Neuron (in vitro differentiated cells): Measurements from ENCODE around the gene RNF222.
A peak's percentile ranks its signal among the peaks of the same experiment; 100 is the strongest.

Experiments
- H2AFZ ChIP-seq: one replicate; pipeline ENCODE4 v1.6.1; 2013; ENCODE audit warnings: low read depth, mild to moderate bottlenecking, inconsistent platforms, low read length, moderate library complexity
- H3K27me3 ChIP-seq: one replicate; pipeline ENCODE4 v1.6.1; 2013; ENCODE audit warnings: low read length; ENCODE audit not compliant: insufficient read depth
- H3K36me3 ChIP-seq: one replicate; pipeline ENCODE4 v1.6.1; 2013; ENCODE audit warnings: low read length; ENCODE audit not compliant: insufficient read depth
- H3K4me1 ChIP-seq: one replicate; pipeline ENCODE4 v1.6.1; 2013; ENCODE audit warnings: low read length; ENCODE audit not compliant: insufficient read depth
- H3K4me3 ChIP-seq: 2 replicates; pipeline ENCODE4 v1.5.1; 2013; ENCODE audit warnings: mild to moderate bottlenecking, low read length, moderate library complexity
- H3K9me3 ChIP-seq: one replicate; pipeline ENCODE4 v1.6.1; 2013; ENCODE audit warnings: low read length

Gene RNF222

GRCh38 chr17:8397636-8398035 lies at the start of gene RNF222:
Gene RNF222, minus strand, starts transcription at chr17:8397827. Its CDS starts 4,366 bp downstream, at chr17:8393461.
- H3K36me3 ChIP-seq = no peaks in the 10 kb centered on the region
- no peak within 1 kb of the TSS for H3K4me3 ChIP-seq
- no peaks in the 10 kb centered on the region for H3K4me1 ChIP-seq
- H3K9me3 ChIP-seq = no peaks in the 10 kb centered on the region
- H2AFZ ChIP-seq = no peak within 1 kb of the TSS
- peaks cover 10% of the 10 kb centered on the region for H3K27me3 ChIP-seq

GRCh38 chr17:8445536-8445935 lies 47.9 kb upstream of the RNF222 start:
- Histone ChIP-seq H3K9me3 (no peaks in the 10 kb centered on the region), H3K4me3 (no peak overlapping the region), H3K36me3 (peaks cover 27% of the 10 kb centered on the region), H3K4me1 (peaks cover 15% of the 10 kb centered on the region), H2AFZ (no peak overlapping the region), H3K27me3 (no peaks in the 10 kb centered on the region)

- peaks cover 15% of the 10 kb centered on the region for H3K4me1 ChIP-seq
Observed at GRCh38 chr17:8444494-8444893, 46.9 kb upstream of the RNF222 start.

GRCh38 chr17:8443756-8444155 lies 46.1 kb upstream of the RNF222 start:
- H3K4me1 ChIP-seq = peaks cover 15% of the 10 kb centered on the region
- no peaks in the 10 kb centered on the region for H3K27me3 ChIP-seq
- H3K4me3 ChIP-seq = no peak overlapping the region
- H3K9me3 ChIP-seq = no peaks in the 10 kb centered on the region
- no peak overlapping the region for H2AFZ ChIP-seq
- H3K36me3 ChIP-seq = peaks cover 18% of the 10 kb centered on the region

More at GRCh38 chr17:8444494-8444893, 46.9 kb upstream of the RNF222 start:
- Histone ChIP-seq H3K36me3 (peaks cover 24% of the 10 kb centered on the region), H3K27me3 (no peaks in the 10 kb centered on the region), H3K9me3 (no peaks in the 10 kb centered on the region), H2AFZ (no peak overlapping the region), H3K4me3 (no peak overlapping the region)

GRCh38 chr17:8442310-8442709 lies 44.7 kb upstream of the RNF222 start:
- Histone ChIP-seq H3K4me3 (no peak overlapping the region), H3K27me3 (no peaks in the 10 kb centered on the region), H3K9me3 (no peaks in the 10 kb centered on the region), H3K36me3 (peaks cover 12% of the 10 kb centered on the region), H2AFZ (no peak overlapping the region), H3K4me1 (peaks cover 20% of the 10 kb centered on the region)

- Histone ChIP-seq H3K9me3 (no peaks in the 10 kb centered on the region), H3K4me3 (no peak overlapping the region), H3K4me1 (peaks cover 20% of the 10 kb centered on the region), H3K27me3 (no peaks in the 10 kb centered on the region), H3K36me3 (peaks cover 9% of the 10 kb centered on the region), H2AFZ (no peak overlapping the region)
Observed at GRCh38 chr17:8441690-8442089, 44.1 kb upstream of the RNF222 start.

- Histone ChIP-seq H3K36me3 (peaks cover 3% of the 10 kb centered on the region), H3K4me3 (no peak overlapping the region), H3K27me3 (no peaks in the 10 kb centered on the region), H3K9me3 (no peaks in the 10 kb centered on the region), H2AFZ (no peak overlapping the region), H3K4me1 (peaks cover 24% of the 10 kb centered on the region)
Observed at GRCh38 chr17:8439681-8440080, 42.1 kb upstream of the RNF222 start.

- Histone ChIP-seq H3K4me3 (no peak overlapping the region), H2AFZ (no peak overlapping the region), H3K27me3 (no peaks in the 10 kb centered on the region), H3K9me3 (no peaks in the 10 kb centered on the region), H3K4me1 (peaks cover 13% of the 10 kb centered on the region), H3K36me3 (no peaks in the 10 kb centered on the region)
Observed at GRCh38 chr17:8438441-8438840, 40.8 kb upstream of the RNF222 start.

- Histone ChIP-seq H3K27me3 (no peaks in the 10 kb centered on the region), H2AFZ (no peak overlapping the region), H3K4me1 (peaks cover 9% of the 10 kb centered on the region), H3K4me3 (peak overlapping the region; percentile 88), H3K36me3 (no peaks in the 10 kb centered on the region), H3K9me3 (no peaks in the 10 kb centered on the region)
Observed at GRCh38 chr17:8436844-8437171, 39.2 kb upstream of the RNF222 start.

GRCh38 chr17:8436169-8436843 lies 38.7 kb upstream of the RNF222 start:
- H3K9me3 ChIP-seq = no peaks in the 10 kb centered on the region

GRCh38 chr17:8435245-8436168 lies 37.9 kb upstream of the RNF222 start, which contains the start of gene NDEL1:
Gene NDEL1, plus strand, starts transcription at chr17:8435884. Its CDS starts 8,388 bp downstream, at chr17:8444272.
- Histone ChIP-seq H3K9me3 (no peaks in the 10 kb centered on the region), H3K27me3 (no peaks in the 10 kb centered on the region), H2AFZ (peak within 1 kb of the TSS; percentile 89), H3K4me1 (peaks cover 9% of the 10 kb centered on the region), H3K36me3 (no peaks in the 10 kb centered on the region), H3K4me3 (peak within 1 kb of the TSS; percentile 88)

More at GRCh38 chr17:8436169-8436843, 38.7 kb upstream of the RNF222 start:
- Histone ChIP-seq H3K36me3 (no peaks in the 10 kb centered on the region), H3K4me1 (peaks cover 9% of the 10 kb centered on the region), H3K27me3 (no peaks in the 10 kb centered on the region), H2AFZ (peak overlapping the region; percentile 89), H3K4me3 (peak overlapping the region; percentile 88)

GRCh38 chr17:8430966-8431365 lies 33.3 kb upstream of the RNF222 start:
- Histone ChIP-seq H3K9me3 (no peaks in the 10 kb centered on the region), H2AFZ (no peak overlapping the region), H3K27me3 (peaks cover 4% of the 10 kb centered on the region)

GRCh38 chr17:8426802-8427201 lies 29.2 kb upstream of the RNF222 start:
- no peak overlapping the region for H2AFZ ChIP-seq
- peaks cover 4% of the 10 kb centered on the region for H3K27me3 ChIP-seq
- H3K36me3 ChIP-seq = no peaks in the 10 kb centered on the region
- H3K9me3 ChIP-seq = no peaks in the 10 kb centered on the region
- H3K4me3 ChIP-seq = no peak overlapping the region
- peaks cover 7% of the 10 kb centered on the region for H3K4me1 ChIP-seq

More at GRCh38 chr17:8430966-8431365, 33.3 kb upstream of the RNF222 start:
- Histone ChIP-seq H3K4me1 (peaks cover 4% of the 10 kb centered on the region), H3K36me3 (no peaks in the 10 kb centered on the region), H3K4me3 (no peak overlapping the region)
